ENCODE data around the gene SMIM41.
"Not testable (repeated sequence)": the region's sequence is repeated elsewhere in the genome, so short reads cannot be mapped to it uniquely, and the experiment has no call there.

SMIM41 gene

GRCh38 chr12:52116222-52117125 lies 37.0 kb downstream of the SMIM41 start:
- TF ChIP-seq, protein P1, sequence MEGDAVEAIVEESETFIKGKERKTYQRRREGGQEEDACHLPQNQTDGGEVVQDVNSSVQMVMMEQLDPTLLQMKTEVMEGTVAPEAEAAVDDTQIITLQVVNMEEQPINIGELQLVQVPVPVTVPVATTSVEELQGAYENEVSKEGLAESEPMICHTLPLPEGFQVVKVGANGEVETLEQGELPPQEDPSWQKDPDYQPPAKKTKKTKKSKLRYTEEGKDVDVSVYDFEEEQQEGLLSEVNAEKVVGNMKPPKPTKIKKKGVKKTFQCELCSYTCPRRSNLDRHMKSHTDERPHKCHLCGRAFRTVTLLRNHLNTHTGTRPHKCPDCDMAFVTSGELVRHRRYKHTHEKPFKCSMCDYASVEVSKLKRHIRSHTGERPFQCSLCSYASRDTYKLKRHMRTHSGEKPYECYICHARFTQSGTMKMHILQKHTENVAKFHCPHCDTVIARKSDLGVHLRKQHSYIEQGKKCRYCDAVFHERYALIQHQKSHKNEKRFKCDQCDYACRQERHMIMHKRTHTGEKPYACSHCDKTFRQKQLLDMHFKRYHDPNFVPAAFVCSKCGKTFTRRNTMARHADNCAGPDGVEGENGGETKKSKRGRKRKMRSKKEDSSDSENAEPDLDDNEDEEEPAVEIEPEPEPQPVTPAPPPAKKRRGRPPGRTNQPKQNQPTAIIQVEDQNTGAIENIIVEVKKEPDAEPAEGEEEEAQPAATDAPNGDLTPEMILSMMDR (IDR thresholded peaks at IDR 0.05; ENCODE audit: low read depth, low read length, poor library complexity, severe bottlenecking), result peak; percentile 54
- not testable (repeated sequence) for H3K27me3 ChIP-seq (ENCODE audit: control insufficient read depth, low read length); H3K36me3 ChIP-seq (ENCODE audit: control insufficient read depth, low read length); H4K20me1 ChIP-seq (ENCODE audit: control insufficient read depth, insufficient read depth, low read depth, low read length); H3K79me2 ChIP-seq (ENCODE audit: control insufficient read depth, low read length); H3K9me2 ChIP-seq (replicated peaks; ENCODE audit: control insufficient read depth, low read length); H3K9me3 ChIP-seq (ENCODE audit: control insufficient read depth, insufficient read depth, low read length); H3K27ac ChIP-seq (ENCODE audit: low read depth, low read length); H3K4me3 ChIP-seq (ENCODE audit: low read length)
- peaks cover 14% of the 10 kb centered on the region for H3F3A ChIP-seq (ENCODE audit: control insufficient read depth, insufficient read depth)
- H3K4me1 ChIP-seq (ENCODE audit: control insufficient read depth, low read length), result peaks cover 52% of the 10 kb centered on the region
- peak overlapping the region; percentile 31; the same call in 1 of the 2 replicates for H3K4me2 ChIP-seq (ENCODE audit: low read length)

- H4K20me1 ChIP-seq (ENCODE audit: control insufficient read depth, insufficient read depth, low read depth, low read length); H3K9me3 ChIP-seq (ENCODE audit: control insufficient read depth, insufficient read depth, low read length); H3K79me2 ChIP-seq (ENCODE audit: control insufficient read depth, low read length); H3K36me3 ChIP-seq (ENCODE audit: control insufficient read depth, low read length); H3K27me3 ChIP-seq (ENCODE audit: control insufficient read depth, low read length); H3K9me2 ChIP-seq (replicated peaks; ENCODE audit: control insufficient read depth, low read length): not testable (repeated sequence)
- Histone ChIP-seq H3K4me3 (ENCODE audit: low read length) (peak overlapping the region; percentile 39), H3K4me2 (ENCODE audit: low read length) (peak overlapping the region; percentile 81), H3K4me1 (ENCODE audit: control insufficient read depth, low read length) (peaks cover 66% of the 10 kb centered on the region), H3F3A (ENCODE audit: control insufficient read depth, insufficient read depth) (peaks cover 18% of the 10 kb centered on the region), H3K27ac (ENCODE audit: low read depth, low read length) (peak overlapping the region; percentile 72)
These were observed 38.4 kb downstream of the SMIM41 start for GRCh38 chr12:52117806-52118475.

- no peaks in the 10 kb centered on the region for H3K9me3 ChIP-seq (ENCODE audit: control insufficient read depth, insufficient read depth, low read length)
- H3K27ac ChIP-seq (ENCODE audit: low read depth, low read length), result peak overlapping the region; percentile 72
- 0 out of 2 replicates have a peak, but pooled peaks cover 3% of the 10 kb centered on the region for H3K36me3 ChIP-seq (ENCODE audit: control insufficient read depth, low read length)
- H3K4me3 ChIP-seq (ENCODE audit: low read length), result peak overlapping the region; percentile 56
- no peaks in the 10 kb centered on the region for H3K9me2 ChIP-seq (replicated peaks; ENCODE audit: control insufficient read depth, low read length)
- H3K27me3 ChIP-seq (ENCODE audit: control insufficient read depth, low read length), result no peaks in the 10 kb centered on the region
- H3K4me1 ChIP-seq (ENCODE audit: control insufficient read depth, low read length), result peaks cover 83% of the 10 kb centered on the region
- TF ChIP-seq, protein P1 (IDR thresholded peaks at IDR 0.05; ENCODE audit: low read depth, low read length, poor library complexity, severe bottlenecking), result peak; percentile 81
- no peak for TF ChIP-seq EZH2phosphoT487 (IDR thresholded peaks at IDR 0.05; ENCODE audit: borderline replicate concordance, low read length)
- H3F3A ChIP-seq (ENCODE audit: control insufficient read depth, insufficient read depth), result peaks cover 18% of the 10 kb centered on the region
- H3K79me2 ChIP-seq (ENCODE audit: control insufficient read depth, low read length), result no peaks in the 10 kb centered on the region
- H3K4me2 ChIP-seq (ENCODE audit: low read length), result peak overlapping the region; percentile 81
- H4K20me1 ChIP-seq (ENCODE audit: control insufficient read depth, insufficient read depth, low read depth, low read length), result no peaks in the 10 kb centered on the region
These were observed 40.1 kb downstream of the SMIM41 start for GRCh38 chr12:52119398-52120254.

Data from DOHH2 (cell line).